H9 (cell line): ENCODE data around the gene POLE3. TPM values are rescaled to one million over a fixed set of nuclear protein-coding genes. Genes with fewer than 3 reads are reported as not detected.

Experiments used
- DNase-seq: peaks from one replicate; pipeline ENCODE4 v3.0.0-alpha.2; 2017
- H2AFZ ChIP-seq: one replicate; pipeline ENCODE4 v1.6.1; 2013; ENCODE audit warnings: mild to moderate bottlenecking, low read length, control low read depth, moderate library complexity
- H2AK5ac ChIP-seq: 2 replicates; pipeline ENCODE4 v1.6.1; 2013; ENCODE audit warnings: low read length, control low read depth, mixed read lengths; ENCODE audit not compliant: insufficient read length
- H2BK120ac ChIP-seq: one replicate; pipeline ENCODE4 v1.6.1; 2013; ENCODE audit warnings: low read depth, mild to moderate bottlenecking, low read length, control low read depth, inconsistent platforms; ENCODE audit not compliant: poor library complexity, severe bottlenecking
- H2BK12ac ChIP-seq: 2 replicates; pipeline ENCODE4 v1.6.1; 2013; ENCODE audit warnings: low read length, control low read depth, mixed read lengths, low read depth; ENCODE audit not compliant: insufficient read length
- H2BK15ac ChIP-seq: 2 replicates; pipeline ENCODE4 v1.6.1; 2013; ENCODE audit warnings: low read depth, low read length, control low read depth
- H2BK20ac ChIP-seq: one replicate; pipeline ENCODE4 v1.6.1; 2013; ENCODE audit warnings: low read depth, mild to moderate bottlenecking, low read length, control low read depth, inconsistent platforms; ENCODE audit not compliant: poor library complexity, severe bottlenecking
- H2BK5ac ChIP-seq: 2 replicates; pipeline ENCODE4 v1.6.1; 2013; ENCODE audit warnings: low read length, control low read depth, mixed read lengths; ENCODE audit not compliant: insufficient read length
- H3K14ac ChIP-seq: 2 replicates; pipeline ENCODE4 v1.6.1; 2013; ENCODE audit warnings: low read length, control low read depth; ENCODE audit not compliant: insufficient read depth
- H3K18ac ChIP-seq: 2 replicates; pipeline ENCODE4 v1.6.1; 2013; ENCODE audit warnings: low read depth, mild to moderate bottlenecking, mixed read lengths, low read length, control low read depth; ENCODE audit not compliant: insufficient read length
- H3K23ac ChIP-seq: 2 replicates; pipeline ENCODE4 v1.6.1; 2013; ENCODE audit warnings: low read length, control low read depth, mixed read lengths, low read depth; ENCODE audit not compliant: insufficient read length
- H3K23me2 ChIP-seq: 2 replicates; pipeline ENCODE4 v1.6.1; 2013; ENCODE audit warnings: low read depth, mild to moderate bottlenecking, mixed read lengths, low read length, control low read depth; ENCODE audit not compliant: insufficient read length, poor library complexity, severe bottlenecking
- H3K27ac ChIP-seq: 2 replicates; pipeline ENCODE4 v1.5.1; 2013; ENCODE audit warnings: low read length, control low read depth, mixed read lengths, low read depth; ENCODE audit not compliant: insufficient read length
- H3K27me3 ChIP-seq: 2 replicates; pipeline ENCODE4 v1.6.1; 2013; ENCODE audit warnings: low read length, control low read depth, inconsistent platforms; ENCODE audit not compliant: insufficient read depth
- H3K4ac ChIP-seq: 2 replicates; pipeline ENCODE4 v1.6.1; 2013; ENCODE audit warnings: low read depth, mild to moderate bottlenecking, control low read depth, inconsistent platforms, low read length, moderate library complexity
- H3K4me1 ChIP-seq: 2 replicates; pipeline ENCODE4 v1.6.1; 2013; ENCODE audit warnings: low read length, control low read depth, inconsistent platforms; ENCODE audit not compliant: insufficient read depth
- H3K4me2 ChIP-seq: 2 replicates; pipeline ENCODE4 v1.6.1; 2013; ENCODE audit warnings: low read length, control low read depth, mixed read lengths; ENCODE audit not compliant: insufficient read length, insufficient read depth
- H3K56ac ChIP-seq: 2 replicates; pipeline ENCODE4 v1.6.1; 2013; ENCODE audit warnings: low read depth, mild to moderate bottlenecking, mixed read lengths, low read length, control low read depth; ENCODE audit not compliant: insufficient read length
- H3K79me1 ChIP-seq: 2 replicates; pipeline ENCODE4 v1.6.1; 2013; ENCODE audit warnings: low read depth, mild to moderate bottlenecking, moderate library complexity, low read length, control low read depth, inconsistent platforms; ENCODE audit not compliant: insufficient read depth, poor library complexity, severe bottlenecking
- H3K79me2 ChIP-seq: 2 replicates; pipeline ENCODE4 v1.6.1; 2013; ENCODE audit warnings: low read length, control low read depth, inconsistent platforms; ENCODE audit not compliant: insufficient read depth
- H3K9ac ChIP-seq: 2 replicates; pipeline ENCODE4 v1.6.1; 2013; ENCODE audit warnings: low read length, control low read depth, mixed read lengths; ENCODE audit not compliant: insufficient read length; ENCODE audit errors: extremely low read depth
- H3K9me3 ChIP-seq: one replicate; pipeline ENCODE4 v1.6.1; 2013; ENCODE audit warnings: low read depth, low read length, inconsistent platforms; ENCODE audit not compliant: control insufficient read depth
- H3T11ph ChIP-seq: one replicate; pipeline ENCODE4 v1.6.1; 2013; ENCODE audit warnings: mild to moderate bottlenecking, low read length, control low read depth, inconsistent platforms
- H4K20me1 ChIP-seq: one replicate; pipeline ENCODE4 v1.6.1; 2013; ENCODE audit not compliant: control insufficient read depth, insufficient read length, insufficient read depth
- H4K5ac ChIP-seq: 2 replicates; pipeline ENCODE4 v1.6.1; 2013; ENCODE audit warnings: low read depth, mild to moderate bottlenecking, mixed read lengths, low read length, control low read depth; ENCODE audit not compliant: insufficient read length
- H4K8ac ChIP-seq: replicated peaks from 2 replicates; pipeline ENCODE4 v1.6.1; 2013; ENCODE audit warnings: low read length, control low read depth, mixed read lengths, low read depth; ENCODE audit not compliant: insufficient read length
- H4K91ac ChIP-seq: 2 replicates; pipeline ENCODE4 v1.6.1; 2013; ENCODE audit warnings: low read depth, mild to moderate bottlenecking, moderate library complexity, mixed read lengths, low read length, control low read depth; ENCODE audit not compliant: insufficient read length
- H3K27ac Mint-ChIP-seq, 3 experiments: 2 replicates in 2 of 3; 3 replicates in 1 of 3; pipeline ENCODE4 v1.8.0; 2020 to 2021; ENCODE audit warnings: mixed read lengths in 3 of 3, mild to moderate bottlenecking in 1 of 3, moderate library complexity in 1 of 3
- H3K27me3 Mint-ChIP-seq: 2 replicates; pipeline ENCODE4 v1.8.0; 2021; ENCODE audit warnings: low read depth, mild to moderate bottlenecking, moderate library complexity, mixed read lengths
- H3K36me3 Mint-ChIP-seq, 3 experiments: 2 replicates in 2 of 3; 3 replicates in 1 of 3; pipeline ENCODE4 v1.8.0; 2020 to 2021; ENCODE audit warnings: low read depth in 3 of 3, mixed read lengths in 3 of 3; ENCODE audit not compliant: insufficient read depth in 1 of 3
- H3K4me1 Mint-ChIP-seq, 2 experiments: 2 replicates each; pipeline ENCODE4 v1.8.0; 2020; ENCODE audit warnings: mixed read lengths in 2 of 2
- H3K4me3 Mint-ChIP-seq, 2 experiments: 2 replicates in 1 of 2; 3 replicates in 1 of 2; pipeline ENCODE4 v1.8.0; 2020 to 2021; ENCODE audit warnings: mild to moderate bottlenecking in 2 of 2, mixed read lengths in 2 of 2, moderate library complexity in 1 of 2
- H3K9me3 Mint-ChIP-seq, 2 experiments: 2 replicates in 1 of 2; 3 replicates in 1 of 2; pipeline ENCODE4 v1.8.0; 2020; ENCODE audit warnings: mild to moderate bottlenecking in 2 of 2, mixed read lengths in 2 of 2, moderate library complexity in 1 of 2
- WGBS: extraction: QIAGEN DNeasy Blood & Tissue Kit; methylation state at CpG from one replicate; pipeline ENCODE4 v1.1.7; 2013; ENCODE audit warnings: missing lambda C conversion rate, low lambda C conversion rate, mixed read lengths; ENCODE audit not compliant: insufficient read length; ENCODE audit errors: extremely low coverage; 5-methylcytosine and 5-hydroxymethylcytosine counted together
- total RNA-seq: library from RNA; stranded (reverse); gene quantifications from 2 replicates; pipeline ENCODE4 v1.2.1, GENCODE V29; 2021
- TF ChIP-seq, protein P1 (sequence below): fragments of 200-600 bp; sonication (generic); conservative IDR thresholded peaks from 3 replicates; pipeline ENCODE4 v1.8.0; 2021; ENCODE audit warnings: antibody characterized with exemption, mild to moderate bottlenecking

POLE3 gene
- total RNA-seq, 1 experiment from 2014 or later = 82.4 TPM

DNA sequence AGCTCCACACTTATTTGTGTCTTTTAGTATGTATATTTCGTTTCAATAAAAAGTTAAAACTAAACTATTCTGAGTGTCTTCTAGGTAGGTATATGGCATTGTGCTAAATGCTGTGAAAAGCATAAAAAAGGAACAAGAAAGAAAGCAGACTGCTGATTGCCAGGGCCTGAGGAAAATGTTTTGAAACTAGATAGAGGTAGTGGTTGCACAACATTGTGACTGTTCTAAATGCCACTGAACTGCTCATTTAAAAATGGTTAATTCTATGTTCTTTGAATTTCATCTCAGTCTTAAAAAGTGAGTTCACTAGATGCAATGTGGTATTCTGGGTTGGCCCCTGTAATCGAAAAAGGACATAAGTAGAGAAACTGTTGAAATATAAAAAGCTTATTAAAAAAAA lies 6.8 kb downstream of the POLE3 start:
- Histone ChIP-seq H2AFZ (no peak overlapping the region), H3K56ac (no peak overlapping the region), H2BK5ac (no peak overlapping the region), H3K4me1 (no peaks in the 10 kb centered on the region), H4K20me1 (no peaks in the 10 kb centered on the region), H3K23me2 (no peaks in the 10 kb centered on the region), H3K27ac (no peak overlapping the region), H4K5ac (no peak overlapping the region), H3K79me1 (no peaks in the 10 kb centered on the region), H2BK12ac (no peak overlapping the region), H3K9me3 (no peaks in the 10 kb centered on the region), H2BK15ac (no peak overlapping the region), H4K91ac (no peak overlapping the region), H3K4me2 (no peak overlapping the region), H3K14ac (no peak overlapping the region), H3T11ph (no peak overlapping the region), H2BK120ac (no peak overlapping the region), H3K18ac (no peak overlapping the region), H4K8ac (no peak overlapping the region), H3K4ac (no peak overlapping the region), H2BK20ac (no peak overlapping the region), H3K27me3 (no peaks in the 10 kb centered on the region), H3K79me2 (no peaks in the 10 kb centered on the region), H3K9ac (no peak overlapping the region), H3K23ac (no peak overlapping the region), H2AK5ac (no peak overlapping the region)
- H3K4me1 Mint-ChIP-seq = peaks cover 9 to 14% of the 10 kb centered on the region in 2 experiments
- no peak overlapping the region for H3K4me3 Mint-ChIP-seq
- H3K9me3 Mint-ChIP-seq = no peaks in the 10 kb centered on the region
- WGBS = no CpG with 5 or more reads among the region's 2 CpGs
- TF ChIP-seq, protein P1, sequence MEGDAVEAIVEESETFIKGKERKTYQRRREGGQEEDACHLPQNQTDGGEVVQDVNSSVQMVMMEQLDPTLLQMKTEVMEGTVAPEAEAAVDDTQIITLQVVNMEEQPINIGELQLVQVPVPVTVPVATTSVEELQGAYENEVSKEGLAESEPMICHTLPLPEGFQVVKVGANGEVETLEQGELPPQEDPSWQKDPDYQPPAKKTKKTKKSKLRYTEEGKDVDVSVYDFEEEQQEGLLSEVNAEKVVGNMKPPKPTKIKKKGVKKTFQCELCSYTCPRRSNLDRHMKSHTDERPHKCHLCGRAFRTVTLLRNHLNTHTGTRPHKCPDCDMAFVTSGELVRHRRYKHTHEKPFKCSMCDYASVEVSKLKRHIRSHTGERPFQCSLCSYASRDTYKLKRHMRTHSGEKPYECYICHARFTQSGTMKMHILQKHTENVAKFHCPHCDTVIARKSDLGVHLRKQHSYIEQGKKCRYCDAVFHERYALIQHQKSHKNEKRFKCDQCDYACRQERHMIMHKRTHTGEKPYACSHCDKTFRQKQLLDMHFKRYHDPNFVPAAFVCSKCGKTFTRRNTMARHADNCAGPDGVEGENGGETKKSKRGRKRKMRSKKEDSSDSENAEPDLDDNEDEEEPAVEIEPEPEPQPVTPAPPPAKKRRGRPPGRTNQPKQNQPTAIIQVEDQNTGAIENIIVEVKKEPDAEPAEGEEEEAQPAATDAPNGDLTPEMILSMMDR = no peak
- H3K36me3 Mint-ChIP-seq = peaks cover 7 to 20% (median 19%) of the 10 kb centered on the region in 3 experiments
- H3K27ac Mint-ChIP-seq = no peak overlapping the region
- no peaks in the 10 kb centered on the region; the same call in none of the 2 replicates for H3K27me3 Mint-ChIP-seq
- no peak for DNase-seq
